ENCODE results near the gene SKAP2. TPM values are rescaled to one million over a fixed set of nuclear protein-coding genes. Genes with fewer than 3 reads are reported as not detected.

Gene SKAP2
- total RNA-seq, 1 donor from 2014 or later, result 43.3 TPM

- no peak for DNase-seq (ENCODE audit: low read depth)
These were observed 84.3 kb downstream of the SKAP2 start for GRCh38 chr7:26779978-26780595.

- DNase-seq (ENCODE audit: low read depth), result no peak
These were observed 87.0 kb downstream of the SKAP2 start for GRCh38 chr7:26777385-26777784.

GRCh38 chr7:26760501-26760900 lies 103.9 kb downstream of the SKAP2 start:
- DNase-seq (ENCODE audit: low read depth), result peak; percentile 73

- DNase-seq (ENCODE audit: low read depth), result no peak
These were observed 105.3 kb downstream of the SKAP2 start for GRCh38 chr7:26759108-26759507.

- no peak for DNase-seq (ENCODE audit: low read depth)
These were observed 121.2 kb downstream of the SKAP2 start for GRCh38 chr7:26743205-26743604.

- no peak for DNase-seq (ENCODE audit: low read depth)
These were observed 128.3 kb downstream of the SKAP2 start for GRCh38 chr7:26735976-26736600.

GRCh38 chr7:26729150-26729775 lies 135.1 kb downstream of the SKAP2 start:
- DNase-seq (ENCODE audit: low read depth), result no peak

GRCh38 chr7:26726051-26726450 lies 138.3 kb downstream of the SKAP2 start:
- DNase-seq (ENCODE audit: low read depth), result no peak

GRCh38 chr7:26724795-26725194 lies 139.6 kb downstream of the SKAP2 start:
- DNase-seq (ENCODE audit: low read depth), result no peak

GRCh38 chr7:26723129-26723528 lies 141.3 kb downstream of the SKAP2 start:
- peak; percentile 27 for DNase-seq (ENCODE audit: low read depth)

- DNase-seq (ENCODE audit: low read depth), result no peak
These were observed 142.9 kb downstream of the SKAP2 start for GRCh38 chr7:26721450-26721849.

GRCh38 chr7:26718063-26718462 lies 146.3 kb downstream of the SKAP2 start:
- no peak for DNase-seq (ENCODE audit: low read depth)

- no peak for DNase-seq (ENCODE audit: low read depth)
These were observed 150.0 kb downstream of the SKAP2 start for GRCh38 chr7:26714438-26714837.

GRCh38 chr7:26714006-26714405 lies 150.4 kb downstream of the SKAP2 start:
- no peak for DNase-seq (ENCODE audit: low read depth)

- no peak for DNase-seq (ENCODE audit: low read depth)
These were observed 155.0 kb downstream of the SKAP2 start for GRCh38 chr7:26709210-26709990.

- peak; percentile 96 for DNase-seq (ENCODE audit: low read depth)
These were observed 158.8 kb downstream of the SKAP2 start for GRCh38 chr7:26705567-26705966.

- peak; percentile 49 for DNase-seq (ENCODE audit: low read depth)
These were observed 159.6 kb downstream of the SKAP2 start for GRCh38 chr7:26704786-26705185.

GRCh38 chr7:26704036-26704435 lies 160.4 kb downstream of the SKAP2 start:
- no peak for DNase-seq (ENCODE audit: low read depth)

- no peak for DNase-seq (ENCODE audit: low read depth)
These were observed 163.5 kb downstream of the SKAP2 start for GRCh38 chr7:26700893-26701292.

- no peak for DNase-seq (ENCODE audit: low read depth)
These were observed 164.0 kb downstream of the SKAP2 start for GRCh38 chr7:26700386-26700785.

GRCh38 chr7:26699766-26700165 lies 164.6 kb downstream of the SKAP2 start:
- DNase-seq (ENCODE audit: low read depth), result no peak

GRCh38 chr7:26698806-26699205 lies 165.6 kb downstream of the SKAP2 start:
- no peak for DNase-seq (ENCODE audit: low read depth)
